ENCODE results near the gene DTNBP1.

- TF ChIP-seq CTCF (conservative IDR thresholded peaks at IDR 0.05; ENCODE audit: low read depth, low read length) (no peak), EZH2 (IDR thresholded peaks at IDR 0.05; ENCODE audit: borderline replicate concordance, low read depth, low read length, poor library complexity, severe bottlenecking) (no peak)
These were observed 146.4 kb downstream of the DTNBP1 start for GRCh38 chr6:15516378-15516777.

All from A673 (cell line).